Sigmoid colon (tissue), 4 donors: ENCODE data around the gene FAM163B.

ENCODE experiments used
- CTCF ChIP-seq, 4 experiments: fragments of 450-650 bp in 3 of 4; fragments of 200-600 bp in 1 of 4; IDR thresholded peaks; one replicate each; pipeline ENCODE4 v1.5.1; 2016 to 2019; ENCODE audit warnings: antibody characterized with exemption in 4 of 4, mild to moderate bottlenecking in 3 of 4, moderate library complexity in 2 of 4
- EP300 ChIP-seq, 4 donors: sonication (generic); formaldehyde crosslinking; IDR thresholded peaks; one replicate each; pipeline ENCODE4 v1.6.1; 2017; ENCODE audit warnings: antibody characterized with exemption in 4 of 4
- POLR2A ChIP-seq, 2 donors: fragments of 450-650 bp; IDR thresholded peaks; one replicate each; pipeline ENCODE4 v1.6.1; 2016; ENCODE audit warnings: antibody characterized with exemption in 2 of 2, mild to moderate bottlenecking in 2 of 2, moderate library complexity in 2 of 2

GRCh38 chr9:133540698-133541025 is 68.5 kb downstream of the FAM163B start:
- TF ChIP-seq CTCF (IDR thresholded peaks at IDR 0.05) (no peak), POLR2A (IDR thresholded peaks at IDR 0.05) (no peak), EP300 (IDR thresholded peaks at IDR 0.05) (no peak)
